Sigmoid colon (tissue), 3 donors: ENCODE results near the gene UGT1A6.

ENCODE experiments used
- CTCF ChIP-seq, 4 experiments: fragments of 450-650 bp in 3 of 4; fragments of 200-600 bp in 1 of 4; IDR thresholded peaks; one replicate each; pipeline ENCODE4 v1.5.1; 2016 to 2019; ENCODE audit warnings: antibody characterized with exemption in 4 of 4, mild to moderate bottlenecking in 3 of 4, moderate library complexity in 2 of 4
- POLR2A ChIP-seq, 2 donors: fragments of 450-650 bp; IDR thresholded peaks; one replicate each; pipeline ENCODE4 v1.6.1; 2016; ENCODE audit warnings: antibody characterized with exemption in 2 of 2, mild to moderate bottlenecking in 2 of 2, moderate library complexity in 2 of 2

DNA sequence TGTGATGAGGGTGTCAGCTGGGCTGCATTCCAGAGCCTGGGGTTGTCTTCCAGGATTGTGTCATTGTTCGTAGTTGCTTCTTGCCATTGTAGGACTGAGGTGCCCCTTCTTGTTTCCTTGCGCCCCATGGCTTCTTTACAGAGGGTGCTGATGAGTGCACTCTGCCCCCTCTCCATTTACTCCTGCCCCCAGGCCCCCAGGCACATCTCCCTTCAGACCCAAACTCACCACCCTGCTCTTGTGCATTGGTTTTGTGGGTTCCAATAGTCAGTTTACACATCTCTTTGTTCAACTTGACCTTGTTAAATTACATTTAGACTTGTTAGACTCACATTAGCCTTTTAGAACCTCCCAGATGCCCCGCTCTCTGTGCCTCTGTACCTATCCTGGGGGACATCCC, 128.5 kb downstream of the UGT1A6 start:
- TF ChIP-seq POLR2A (IDR thresholded peaks at IDR 0.05) (no peak), CTCF (IDR thresholded peaks at IDR 0.05) (no peak)
